ENCODE measurements around the gene CAMK2A. TPM values are rescaled to one million over a fixed set of nuclear protein-coding genes. Genes with fewer than 3 reads are reported as not detected.

The CAMK2A gene
- total RNA-seq, 2 donors from 2014 or later = not detected

- Mint-ChIP-seq H3K27ac (no peak overlapping the region), H3K27me3 (ENCODE audit: low read depth) (peaks cover 13% of the 10 kb centered on the region), H3K4me1 (ENCODE audit: low read depth) (no peaks in the 10 kb centered on the region), H3K4me3 (no peak overlapping the region), H3K9me3 (no peaks in the 10 kb centered on the region), H3K36me3 (ENCODE audit: insufficient read depth in 2 of 2) (no peaks in the 10 kb centered on the region)
- DNase-seq = no peak
- no peak for ATAC-seq (replicated peaks in 1 of 2)
These were observed 3.7 kb upstream of the CAMK2A start for GRCh38 chr5:150293091-150293941.

- DNase-seq (no peak), ATAC-seq (replicated peaks in 1 of 2) (no peak)
- Mint-ChIP-seq H3K4me3 (no peak overlapping the region), H3K36me3 (ENCODE audit: insufficient read depth in 2 of 2) (no peaks in the 10 kb centered on the region), H3K4me1 (ENCODE audit: low read depth) (no peaks in the 10 kb centered on the region), H3K27ac (no peak overlapping the region), H3K27me3 (ENCODE audit: low read depth) (peaks cover 13% of the 10 kb centered on the region), H3K9me3 (no peaks in the 10 kb centered on the region)
These were observed 2.1 kb upstream of the CAMK2A start for GRCh38 chr5:150291388-150292385.

- no peak overlapping the region for H3K4me3 Mint-ChIP-seq
- peaks cover 13% of the 10 kb centered on the region for H3K27me3 Mint-ChIP-seq (ENCODE audit: low read depth)
- no peaks in the 10 kb centered on the region for H3K9me3 Mint-ChIP-seq
- no peak for ATAC-seq (replicated peaks in 1 of 2)
- no peaks in the 10 kb centered on the region for H3K36me3 Mint-ChIP-seq (ENCODE audit: insufficient read depth in 2 of 2)
- H3K27ac Mint-ChIP-seq = no peak overlapping the region
- H3K4me1 Mint-ChIP-seq (ENCODE audit: low read depth) = no peaks in the 10 kb centered on the region
- DNase-seq = no peak
These were observed 782 bp downstream of the CAMK2A start for GRCh38 chr5:150288791-150289190.

GRCh38 chr5:150288361-150288760, 1.2 kb downstream of the CAMK2A start:
- H3K27me3 Mint-ChIP-seq (ENCODE audit: low read depth) = peaks cover 13% of the 10 kb centered on the region
- H3K36me3 Mint-ChIP-seq (ENCODE audit: insufficient read depth in 2 of 2) = no peaks in the 10 kb centered on the region
- ATAC-seq (replicated peaks in 1 of 2) (no peak), DNase-seq (no peak)
- H3K4me3 Mint-ChIP-seq = no peak overlapping the region
- H3K9me3 Mint-ChIP-seq = no peaks in the 10 kb centered on the region
- no peak overlapping the region for H3K27ac Mint-ChIP-seq
- no peaks in the 10 kb centered on the region for H3K4me1 Mint-ChIP-seq (ENCODE audit: low read depth)

- no peak overlapping the region for H3K27ac Mint-ChIP-seq
- H3K36me3 Mint-ChIP-seq (ENCODE audit: insufficient read depth in 2 of 2) = no peaks in the 10 kb centered on the region
- peak; percentile 43 to 47 for ATAC-seq (replicated peaks in 1 of 2)
- H3K4me1 Mint-ChIP-seq (ENCODE audit: low read depth) = no peaks in the 10 kb centered on the region
- DNase-seq = no peak
- H3K9me3 Mint-ChIP-seq = no peaks in the 10 kb centered on the region
- H3K27me3 Mint-ChIP-seq (ENCODE audit: low read depth) = peaks cover 6% of the 10 kb centered on the region
- no peak overlapping the region for H3K4me3 Mint-ChIP-seq
These were observed 2.8 kb downstream of the CAMK2A start for GRCh38 chr5:150286820-150287219.

- Mint-ChIP-seq H3K27me3 (ENCODE audit: low read depth) (peaks cover 10% of the 10 kb centered on the region), H3K36me3 (ENCODE audit: insufficient read depth in 2 of 2) (no peaks in the 10 kb centered on the region), H3K27ac (no peak overlapping the region), H3K4me1 (ENCODE audit: low read depth) (no peaks in the 10 kb centered on the region), H3K4me3 (no peak overlapping the region), H3K9me3 (no peaks in the 10 kb centered on the region)
- DNase-seq (no peak), ATAC-seq (replicated peaks in 1 of 2) (no peak)
These were observed 4.5 kb downstream of the CAMK2A start for GRCh38 chr5:150285114-150285513.

GRCh38 chr5:150284311-150284710, 5.3 kb downstream of the CAMK2A start:
- DNase-seq (no peak), ATAC-seq (replicated peaks in 1 of 2) (no peak)
- Mint-ChIP-seq H3K27ac (no peak overlapping the region), H3K9me3 (no peaks in the 10 kb centered on the region), H3K36me3 (ENCODE audit: insufficient read depth in 2 of 2) (no peaks in the 10 kb centered on the region), H3K27me3 (ENCODE audit: low read depth) (peaks cover 9% of the 10 kb centered on the region), H3K4me1 (ENCODE audit: low read depth) (no peaks in the 10 kb centered on the region), H3K4me3 (no peak overlapping the region)

GRCh38 chr5:150283904-150284303, 5.7 kb downstream of the CAMK2A start:
- no peak overlapping the region for H3K4me3 Mint-ChIP-seq
- no peak for ATAC-seq (replicated peaks in 1 of 2)
- peaks cover 9% of the 10 kb centered on the region for H3K27me3 Mint-ChIP-seq (ENCODE audit: low read depth)
- no peaks in the 10 kb centered on the region for H3K4me1 Mint-ChIP-seq (ENCODE audit: low read depth)
- DNase-seq = no peak
- H3K36me3 Mint-ChIP-seq (ENCODE audit: insufficient read depth in 2 of 2) = no peaks in the 10 kb centered on the region
- H3K9me3 Mint-ChIP-seq = no peaks in the 10 kb centered on the region
- no peak overlapping the region for H3K27ac Mint-ChIP-seq

- Mint-ChIP-seq H3K36me3 (ENCODE audit: insufficient read depth in 2 of 2) (no peaks in the 10 kb centered on the region), H3K9me3 (no peaks in the 10 kb centered on the region)
These were observed 7.6 kb downstream of the CAMK2A start for GRCh38 chr5:150281987-150282386.

GRCh38 chr5:150279330-150280020, 10.1 kb downstream of the CAMK2A start:
- Mint-ChIP-seq H3K4me1 (ENCODE audit: low read depth) (no peaks in the 10 kb centered on the region), H3K36me3 (ENCODE audit: insufficient read depth in 2 of 2) (no peaks in the 10 kb centered on the region), H3K27ac (no peak overlapping the region), H3K9me3 (no peaks in the 10 kb centered on the region), H3K4me3 (no peak overlapping the region), H3K27me3 (ENCODE audit: low read depth) (peaks cover 9% of the 10 kb centered on the region)
- ATAC-seq (replicated peaks in 1 of 2) (no peak), DNase-seq (no peak)

More at GRCh38 chr5:150281987-150282386, 7.6 kb downstream of the CAMK2A start:
- ATAC-seq (replicated peaks in 1 of 2) (no peak), DNase-seq (no peak)
- Mint-ChIP-seq H3K4me3 (no peak overlapping the region), H3K4me1 (ENCODE audit: low read depth) (no peaks in the 10 kb centered on the region), H3K27ac (no peak overlapping the region), H3K27me3 (ENCODE audit: low read depth) (peaks cover 9% of the 10 kb centered on the region)

GRCh38 chr5:150278916-150279315, 10.7 kb downstream of the CAMK2A start:
- DNase-seq (no peak), ATAC-seq (replicated peaks in 1 of 2) (no peak)
- Mint-ChIP-seq H3K4me1 (ENCODE audit: low read depth) (no peaks in the 10 kb centered on the region), H3K9me3 (no peaks in the 10 kb centered on the region), H3K27me3 (ENCODE audit: low read depth) (peaks cover 9% of the 10 kb centered on the region), H3K4me3 (no peak overlapping the region), H3K27ac (no peak overlapping the region), H3K36me3 (ENCODE audit: insufficient read depth in 2 of 2) (no peaks in the 10 kb centered on the region)

- Mint-ChIP-seq H3K27me3 (ENCODE audit: low read depth) (peaks cover 9% of the 10 kb centered on the region), H3K4me1 (ENCODE audit: low read depth) (no peaks in the 10 kb centered on the region), H3K9me3 (no peaks in the 10 kb centered on the region), H3K36me3 (ENCODE audit: insufficient read depth in 2 of 2) (no peaks in the 10 kb centered on the region), H3K27ac (no peak overlapping the region), H3K4me3 (no peak overlapping the region)
- ATAC-seq (replicated peaks in 1 of 2) = no peak
- DNase-seq = no peak
These were observed 11.4 kb downstream of the CAMK2A start for GRCh38 chr5:150278046-150278730.
